H1 (cell line): ENCODE results near the gene WNT2.

ENCODE experiments used
- CBX5 ChIP-seq: fragments of 300-800, 300-1000 bp; sonication (generic); IDR thresholded peaks from 2 replicates; pipeline ENCODE4 v1.7.1; 2016; ENCODE audit warnings: antibody characterized with exemption, low read length, low read depth
- CTCF ChIP-seq, 3 experiments: IDR thresholded peaks; 1 replicate in 2 of 3; 2 replicates in 1 of 3; pipeline versions ENCODE4 v1.5.1 to v1.6.1; 2011; ENCODE audit warnings: low read length in 3 of 3, mild to moderate bottlenecking in 3 of 3, inconsistent platforms in 2 of 3, low read depth in 1 of 3, moderate library complexity in 1 of 3; ENCODE audit not compliant: insufficient read depth in 1 of 3; ENCODE audit errors: control extremely low read depth in 1 of 3
- EP300 ChIP-seq, 2 experiments: IDR thresholded peaks; 1 replicate in 1 of 2; 2 replicates in 1 of 2; pipeline ENCODE4 v1.6.1; 2011 to 2012; ENCODE audit warnings: low read depth in 2 of 2, low read length in 2 of 2, mild to moderate bottlenecking in 2 of 2, borderline replicate concordance in 1 of 2, inconsistent platforms in 1 of 2, moderate library complexity in 1 of 2
- HDAC6 ChIP-seq: IDR thresholded peaks from one replicate; pipeline ENCODE4 v1.7.1; 2012; ENCODE audit warnings: low read depth, mild to moderate bottlenecking, inconsistent platforms, low read length, moderate library complexity
- MAX ChIP-seq: IDR thresholded peaks from 2 replicates; pipeline ENCODE4 v1.6.1; 2012; ENCODE audit warnings: inconsistent platforms
- POLR2AphosphoS5 ChIP-seq: IDR thresholded peaks from 2 replicates; pipeline ENCODE4 v1.6.1; 2011; ENCODE audit warnings: low read depth, low read length
- SUZ12 ChIP-seq: fragments of 200-600 bp; sonication (generic); IDR thresholded peaks from 2 replicates; pipeline ENCODE4 v1.6.1; 2012; ENCODE audit warnings: mild to moderate bottlenecking, inconsistent platforms, low read length, moderate library complexity, mixed read lengths
- TAF7 ChIP-seq: optimal IDR thresholded peaks from 2 replicates; pipeline ENCODE3; 2011; ENCODE audit warnings: low read depth, mild to moderate bottlenecking, inconsistent platforms, low read length, moderate library complexity, borderline replicate concordance
- TEAD4 ChIP-seq: IDR thresholded peaks from 2 replicates; pipeline ENCODE4 v1.6.1; 2012; ENCODE audit warnings: low read depth, low read length, inconsistent platforms, mixed read lengths
- ZNF274 ChIP-seq: IDR thresholded peaks from 2 replicates; pipeline ENCODE4 v1.7.0; 2012; ENCODE audit warnings: low read length, borderline replicate concordance; ENCODE audit errors: extremely low read depth

- TF ChIP-seq POLR2AphosphoS5: no peak
- TF ChIP-seq CTCF (IDR thresholded peaks at IDR 0.05; ENCODE audit: control extremely low read depth in 1 of 3, insufficient read depth in 1 of 3, low read depth in 1 of 3, low read length in 3 of 3): no peak
- TF ChIP-seq MAX: no peak
- no peak for TF ChIP-seq CBX5
- no peak for TF ChIP-seq SUZ12
- TF ChIP-seq HDAC6: no peak
- no peak for TF ChIP-seq EP300 (IDR thresholded peaks at IDR 0.05; ENCODE audit: borderline replicate concordance in 1 of 2, low read depth in 2 of 2, low read length in 2 of 2)
- TF ChIP-seq TEAD4: no peak
- TF ChIP-seq TAF7: no peak
- TF ChIP-seq ZNF274: no peak
Measured at GRCh38 chr7:117285826-117286225, 37.0 kb downstream of the WNT2 start.
